Posterior vena cava (tissue), 2 donors: Measurements from ENCODE around the gene C1orf35. TPM values are rescaled to one million over a fixed set of nuclear protein-coding genes. Genes with fewer than 3 reads are reported as not detected.

Source experiments
- DNase-seq: peaks from one replicate; pipeline ENCODE4 v3.0.0-alpha.2; 2020; ENCODE audit warnings: low spot score
- intact Hi-C, 2 donors: fragments of 100-400 bp; cut with DNase I; formaldehyde crosslinking; loops; one replicate each; pipeline versions ENCODE4 v1.14.1 to v1.14.2; 2022 to 2023
- total RNA-seq, 2 donors: library from RNA; stranded (reverse); fragmentation: NEBNext Ultra II Directional; extraction: Animal tissue kit (Norgen Biotek cat#: 25700); gene quantifications; one replicate each; pipeline ENCODE4 v1.2.1, GENCODE V29; 2021
- donor health status: DM: yes; HTN: yes; CAD: no.
- donor health status: DM: yes; HTN: yes; CAD: no.

Gene C1orf35
- total RNA-seq, 2 donors from 2014 or later = 7.8 to 8.0 TPM

DNA sequence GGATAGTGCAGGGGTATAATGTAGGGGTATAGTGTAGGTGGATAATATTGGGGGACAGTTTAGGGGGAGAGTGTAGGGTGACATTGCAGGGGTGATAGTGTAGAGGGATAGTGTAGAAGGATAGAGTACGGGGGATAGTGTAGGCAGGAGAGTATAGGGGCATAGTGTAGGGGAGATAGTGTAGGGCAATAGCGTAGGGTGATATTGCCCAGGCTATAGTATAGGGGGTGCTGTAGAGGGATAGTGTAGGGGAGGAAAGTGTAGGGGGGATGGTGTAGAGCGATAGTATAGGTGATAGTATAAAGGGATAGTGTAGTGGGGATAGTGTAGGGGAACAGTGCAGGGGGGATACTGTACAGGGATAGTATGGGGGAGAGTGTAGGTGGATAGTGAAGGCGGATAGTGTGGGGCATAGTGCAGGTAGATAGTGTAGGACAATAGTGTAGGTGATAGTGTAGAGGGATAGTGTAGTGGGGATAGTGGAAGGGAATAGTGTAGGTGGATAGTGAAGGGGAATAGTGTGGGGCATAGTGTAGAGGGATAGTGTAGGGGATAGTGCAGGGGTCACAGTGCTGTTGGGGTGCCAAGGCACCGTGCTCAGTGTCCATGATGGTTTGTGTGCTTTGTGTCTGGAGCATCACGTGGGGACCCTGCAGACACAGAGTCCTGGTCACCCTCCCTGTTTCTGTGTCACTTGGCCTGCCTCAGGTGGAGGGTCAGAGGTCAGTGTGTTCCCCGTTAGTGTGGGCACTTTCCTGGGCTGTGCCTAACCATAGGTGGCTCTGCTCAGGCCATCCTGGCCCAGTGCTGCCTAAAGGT, 31.1 kb downstream of the C1orf35 start:
- intact Hi-C loops = no loop called here
- DNase-seq = no peak

DNA sequence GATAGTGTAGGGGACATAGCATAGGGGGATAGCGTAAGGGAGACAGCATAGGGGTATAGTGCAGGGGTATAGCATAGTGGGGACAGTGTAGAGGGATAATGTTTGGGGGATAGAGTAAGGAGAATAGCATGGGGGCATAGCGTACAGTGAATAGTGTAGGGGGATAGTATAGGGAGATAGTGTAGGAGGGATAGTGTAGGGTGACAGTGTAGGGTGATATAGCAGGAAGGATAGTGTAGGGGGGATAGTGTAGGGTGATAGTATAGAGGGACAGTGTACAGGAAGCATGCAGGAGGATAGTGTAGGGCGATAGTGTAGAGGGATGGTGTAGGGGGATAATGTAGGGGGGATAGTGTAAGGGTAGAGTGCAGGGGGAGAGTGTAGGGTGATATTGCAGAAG, 32.3 kb downstream of the C1orf35 start:
- DNase-seq = no peak
- intact Hi-C loops = no loop called here

DNA sequence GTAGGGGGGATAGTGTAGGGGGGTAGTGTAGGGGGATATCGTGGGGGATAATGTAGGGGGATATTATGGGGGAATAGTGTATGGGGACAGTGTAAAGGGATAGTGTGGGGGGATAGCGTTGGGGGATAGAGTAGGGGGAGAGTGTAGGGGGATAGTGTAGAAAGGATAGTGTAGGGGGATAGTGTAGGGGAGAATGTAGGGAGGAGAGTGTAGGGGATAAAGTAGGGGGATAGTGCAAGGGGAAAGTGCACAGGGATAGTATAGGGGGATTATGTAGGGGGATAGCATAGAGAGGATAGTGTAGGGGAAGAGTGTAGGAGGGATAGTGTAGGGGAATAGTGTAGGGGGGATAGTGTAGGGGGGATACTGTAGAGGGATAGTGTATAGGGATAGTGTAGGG, 33.0 kb downstream of the C1orf35 start:
- no peak for DNase-seq
- intact Hi-C loops = no loop called here

DNA sequence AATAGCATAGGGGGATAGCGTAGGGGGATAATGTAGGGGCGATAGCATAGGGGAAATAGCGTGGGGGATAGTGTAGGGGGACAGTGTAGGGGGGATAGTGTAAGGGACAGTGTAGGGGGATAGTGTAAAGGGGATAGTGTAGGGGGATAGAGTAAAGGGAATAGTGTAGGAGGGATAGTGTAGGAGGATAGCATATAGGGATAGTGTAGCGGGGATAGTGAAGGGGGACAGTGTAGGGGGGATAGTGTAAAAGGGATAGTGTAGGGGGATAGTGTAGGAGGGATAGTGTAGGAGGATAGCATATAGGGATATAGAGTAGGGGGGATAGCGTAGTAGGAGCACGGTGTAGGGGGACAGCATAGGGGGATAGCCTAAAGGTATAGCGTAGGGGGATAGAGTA, 34.8 kb downstream of the C1orf35 start:
- DNase-seq = no peak
- intact Hi-C loops = no loop called here

DNA sequence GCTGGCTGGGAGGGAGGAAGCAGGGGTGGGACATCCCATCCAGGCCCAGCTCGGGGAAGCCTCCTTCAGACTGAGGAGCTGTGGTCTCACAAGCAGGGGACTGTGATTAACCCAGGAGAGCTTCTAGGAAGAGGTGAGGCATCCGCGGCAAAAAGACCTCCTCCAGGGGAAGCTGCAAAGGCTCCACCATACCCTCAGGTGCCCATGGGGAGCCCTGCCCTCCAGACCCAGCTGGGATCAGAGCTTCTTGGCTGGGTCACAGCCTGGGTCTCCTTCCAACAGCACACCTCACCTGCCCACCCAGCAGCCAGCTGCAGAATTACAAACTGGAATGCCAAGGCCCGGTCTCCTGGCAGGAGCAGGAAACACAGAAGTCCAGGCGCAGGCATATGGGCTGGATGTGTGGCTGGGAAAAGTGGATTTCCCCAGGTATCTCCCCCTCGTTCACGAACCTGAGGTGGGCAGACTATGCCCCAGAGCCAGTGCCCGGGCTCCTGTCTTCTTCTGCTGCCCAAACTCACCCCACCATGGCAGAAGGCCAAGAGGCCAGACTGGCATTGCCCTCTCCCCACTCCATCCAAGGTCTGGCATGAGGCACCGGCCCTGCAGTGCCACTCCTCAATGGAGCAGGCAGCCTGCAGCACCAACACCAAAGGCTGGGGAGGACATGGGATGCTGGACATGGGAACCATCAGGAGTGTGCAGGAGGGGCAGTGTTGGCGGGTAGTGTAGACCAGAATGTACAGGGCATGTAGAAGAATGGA, 36.1 kb downstream of the C1orf35 start:
- DNase-seq = peak; percentile 60
- intact Hi-C loops = no loop called here

DNA sequence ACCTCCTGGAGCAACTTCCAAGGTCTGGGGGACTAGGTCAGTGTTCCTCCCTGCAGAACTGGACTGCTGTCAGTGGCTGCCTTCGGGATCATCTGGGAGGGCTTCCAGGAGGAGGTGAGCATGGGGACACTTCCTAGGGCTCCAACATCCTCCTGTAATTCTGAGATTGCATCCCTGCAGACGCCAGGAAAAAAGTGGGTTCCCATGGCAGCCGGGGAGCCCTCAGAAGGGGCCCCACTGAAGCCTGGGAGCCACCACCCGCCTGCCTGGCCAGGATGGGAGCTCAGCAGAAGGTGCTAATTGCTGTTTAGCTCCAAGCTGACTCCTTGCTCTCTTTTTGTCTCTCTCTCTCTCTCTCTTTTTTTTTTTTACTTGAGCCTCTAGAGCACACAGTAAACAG, 36.7 kb downstream of the C1orf35 start:
- peak; percentile 49 for DNase-seq
- intact Hi-C loops = no loop called here

DNA sequence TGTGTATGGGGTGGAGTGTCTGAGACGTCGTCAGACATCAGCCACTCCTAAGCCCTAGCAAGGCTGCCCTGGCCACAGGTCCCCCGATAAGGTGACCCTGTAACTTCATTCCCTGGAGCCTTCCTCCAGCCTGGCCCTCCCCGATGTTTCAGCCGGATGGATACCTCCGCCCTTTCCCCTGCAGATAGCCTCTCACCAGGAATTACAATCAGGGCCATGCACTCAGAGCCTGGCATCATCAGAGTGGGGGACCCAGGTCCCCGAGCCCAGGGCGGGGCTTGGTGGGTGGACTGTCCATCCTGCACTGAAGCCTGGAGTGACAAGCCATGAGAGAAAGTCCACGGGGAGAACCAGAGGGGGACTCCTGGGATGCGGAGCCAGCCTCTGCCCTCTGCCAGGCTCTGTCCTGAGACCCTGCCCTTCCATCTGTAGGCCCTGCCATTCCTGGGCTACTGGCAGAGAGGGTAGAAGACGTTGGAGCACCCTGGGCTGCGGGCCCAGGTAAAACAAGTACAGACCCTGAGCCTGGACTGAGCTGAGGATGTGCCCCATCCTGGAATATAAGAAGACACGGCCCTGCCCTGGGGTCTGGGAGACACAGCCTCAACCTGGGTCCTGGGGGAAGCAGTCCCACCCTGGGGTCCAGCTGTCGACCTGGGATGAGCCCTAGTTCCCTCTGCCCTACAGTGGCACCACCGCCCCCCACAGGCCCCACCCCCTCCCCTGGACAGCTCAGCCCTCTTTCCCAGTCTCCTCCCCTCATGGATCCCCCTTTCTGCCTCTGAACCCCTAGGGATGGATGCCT, 37.4 kb downstream of the C1orf35 start:
- intact Hi-C loops = no loop called here
- peak; percentile 68 for DNase-seq

DNA sequence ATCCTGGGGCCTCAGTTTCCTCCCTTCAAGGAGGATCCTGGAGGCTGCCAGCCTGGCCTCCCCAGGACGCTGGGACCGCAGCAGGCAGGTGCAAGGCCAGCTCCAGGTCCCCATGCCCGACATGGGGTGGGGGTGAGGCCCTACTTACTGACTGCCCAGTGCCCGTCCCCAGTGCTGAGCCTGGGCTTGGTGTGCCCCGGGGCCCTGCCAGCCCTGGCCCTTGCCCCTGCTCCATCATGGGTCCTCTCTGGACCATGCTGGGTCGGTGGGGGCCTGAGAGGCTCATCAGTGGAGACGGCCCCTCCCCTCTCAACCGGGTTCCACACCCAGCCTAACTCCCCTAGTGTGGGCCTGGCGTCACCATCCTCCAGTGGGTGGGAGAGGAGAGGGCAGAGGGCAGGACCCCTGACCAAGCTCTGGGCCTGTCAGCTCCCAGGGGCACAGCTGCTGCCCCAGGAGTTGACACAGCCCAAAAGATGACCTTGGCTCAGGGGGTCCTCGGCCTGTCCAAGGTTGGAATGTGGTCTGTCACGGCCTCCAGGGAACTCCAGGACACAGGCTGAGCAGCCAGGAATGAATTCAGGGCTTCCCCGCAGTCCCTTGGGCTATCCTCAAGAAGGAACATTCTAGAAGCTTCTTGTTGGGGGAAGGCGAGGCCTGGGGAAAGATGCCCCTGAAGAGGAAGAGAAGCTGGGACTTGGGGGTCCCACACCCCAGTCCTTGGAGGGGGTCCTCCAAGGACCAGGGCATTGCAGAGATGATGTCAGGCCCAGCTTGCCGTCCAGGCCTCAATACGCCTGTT, 38.2 kb downstream of the C1orf35 start:
- DNase-seq = peak; percentile 78
- intact Hi-C loops = no loop called here

DNA sequence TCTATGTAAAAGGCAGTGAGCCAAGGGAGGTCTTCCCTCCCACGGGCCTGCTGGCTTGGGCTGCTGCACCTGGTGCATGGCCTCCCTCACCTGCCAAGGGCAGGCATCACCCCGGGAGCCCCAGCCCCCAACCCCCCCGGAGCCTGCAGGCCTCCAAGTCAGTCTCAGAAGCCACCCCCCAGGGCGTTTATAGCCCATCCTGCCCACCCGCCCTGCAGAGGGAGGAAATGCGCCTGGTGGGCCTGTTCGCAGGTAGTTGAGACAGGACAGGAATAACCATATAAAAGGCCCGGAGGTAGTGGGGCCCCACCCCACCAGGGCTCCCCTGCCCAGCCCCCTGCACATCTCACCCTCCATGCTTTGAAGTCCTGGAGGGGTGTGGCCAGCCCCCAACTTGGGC, 38.8 kb downstream of the C1orf35 start:
- peak; percentile 74 for DNase-seq
- intact Hi-C loops = no loop called here

DNA sequence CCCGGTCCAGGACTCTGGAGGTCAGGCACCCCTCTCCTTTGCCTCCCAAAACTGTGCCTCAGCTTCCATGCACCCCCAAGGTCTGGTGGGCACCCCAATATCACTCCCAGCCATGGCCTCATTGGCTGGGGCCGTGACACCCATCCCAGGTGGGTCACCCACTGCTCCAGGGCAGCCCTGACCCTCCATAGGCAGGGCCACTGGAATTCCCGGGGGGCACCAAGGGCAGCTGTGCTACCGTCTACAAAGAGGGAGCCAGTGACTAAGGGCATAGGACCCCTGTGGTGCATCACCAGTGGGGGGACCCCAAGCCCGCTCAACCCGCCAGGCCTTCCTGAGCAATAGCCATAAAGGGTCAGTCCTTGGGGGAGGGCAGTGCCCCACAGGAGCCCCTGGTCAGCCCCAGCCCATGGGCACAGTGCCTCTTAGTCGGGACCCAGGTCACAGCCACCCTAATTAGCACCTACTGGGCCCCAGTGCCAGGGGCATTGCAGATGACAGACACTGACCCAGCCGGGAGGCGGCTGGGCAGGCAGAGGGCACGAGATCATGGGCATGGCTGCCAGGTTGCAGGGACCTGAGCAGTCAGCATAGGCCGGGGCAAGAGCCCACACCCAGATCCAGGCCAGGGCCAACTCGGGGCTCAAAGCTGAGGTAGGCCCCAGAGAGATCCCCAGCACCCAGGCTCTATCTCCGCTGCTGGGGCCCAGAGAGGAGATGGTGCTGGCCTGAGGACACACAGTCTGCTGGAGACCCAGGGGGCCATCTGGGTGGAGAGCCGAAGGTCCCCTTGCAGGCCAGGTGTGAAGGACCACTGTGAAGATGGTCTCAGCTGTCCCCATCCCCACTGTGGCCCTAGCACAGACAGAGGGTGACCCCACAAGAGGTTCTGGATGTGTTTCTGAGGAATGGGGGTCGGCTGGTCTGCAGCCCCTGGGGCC, 39.6 kb downstream of the C1orf35 start:
- DNase-seq = peak; percentile 78
- intact Hi-C loops = no loop called here

DNA sequence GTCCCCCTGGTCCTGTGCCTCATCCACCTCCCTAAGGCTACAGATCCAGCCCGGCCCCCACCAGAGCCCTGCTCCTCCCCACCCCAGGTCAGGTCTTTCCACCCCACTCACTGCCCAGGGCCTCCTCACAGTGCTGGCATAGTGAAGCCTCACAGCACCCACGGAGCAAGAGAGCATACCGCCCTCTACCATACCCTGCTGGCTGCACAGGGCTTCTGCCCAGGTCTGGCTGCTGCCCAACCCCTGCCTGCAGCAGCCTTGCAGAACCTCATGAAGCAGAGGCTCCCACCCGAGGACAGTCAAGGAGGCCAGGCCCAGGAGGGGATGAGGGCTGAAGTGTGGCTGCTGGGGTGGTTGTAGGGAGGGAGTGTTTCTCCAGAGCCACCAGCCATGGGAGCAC, 40.3 kb downstream of the C1orf35 start:
- DNase-seq = no peak
- intact Hi-C loops = no loop called here

DNA sequence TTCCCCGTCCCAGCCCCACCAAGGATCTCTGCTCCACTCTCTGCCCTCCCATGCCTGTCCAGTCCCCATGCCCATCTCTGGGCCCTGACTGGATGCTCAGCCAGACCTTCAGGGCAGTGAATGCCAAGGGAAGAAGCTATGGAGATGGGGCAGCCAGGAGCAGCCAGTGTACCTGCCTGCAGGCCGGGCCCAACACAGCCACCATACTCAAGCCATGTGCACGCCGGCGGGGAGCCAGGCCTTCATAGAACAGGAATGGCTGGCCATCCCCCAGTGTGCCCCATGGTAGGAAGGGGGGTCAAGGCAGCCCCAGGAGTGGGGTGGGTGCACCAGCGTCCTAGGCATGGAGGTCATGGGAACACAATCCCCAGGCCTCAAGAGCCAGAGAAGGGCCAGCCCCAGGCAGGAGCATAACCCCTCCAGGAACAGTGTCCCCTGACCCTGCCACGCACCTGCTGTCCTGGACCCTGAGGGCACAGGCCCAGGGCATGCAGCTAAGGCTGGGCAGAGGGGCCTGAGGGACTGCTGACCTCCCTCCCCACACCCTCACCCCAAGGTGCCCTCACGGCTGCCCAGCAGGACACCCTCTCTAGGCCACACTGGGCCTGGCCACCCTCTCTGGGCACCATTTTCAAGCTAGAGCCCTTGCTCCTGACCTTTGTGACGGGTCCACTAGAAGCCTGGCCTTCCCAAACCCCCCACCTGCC, 40.9 kb downstream of the C1orf35 start:
- DNase-seq = peak; percentile 76
- intact Hi-C loops = no loop called here

DNA sequence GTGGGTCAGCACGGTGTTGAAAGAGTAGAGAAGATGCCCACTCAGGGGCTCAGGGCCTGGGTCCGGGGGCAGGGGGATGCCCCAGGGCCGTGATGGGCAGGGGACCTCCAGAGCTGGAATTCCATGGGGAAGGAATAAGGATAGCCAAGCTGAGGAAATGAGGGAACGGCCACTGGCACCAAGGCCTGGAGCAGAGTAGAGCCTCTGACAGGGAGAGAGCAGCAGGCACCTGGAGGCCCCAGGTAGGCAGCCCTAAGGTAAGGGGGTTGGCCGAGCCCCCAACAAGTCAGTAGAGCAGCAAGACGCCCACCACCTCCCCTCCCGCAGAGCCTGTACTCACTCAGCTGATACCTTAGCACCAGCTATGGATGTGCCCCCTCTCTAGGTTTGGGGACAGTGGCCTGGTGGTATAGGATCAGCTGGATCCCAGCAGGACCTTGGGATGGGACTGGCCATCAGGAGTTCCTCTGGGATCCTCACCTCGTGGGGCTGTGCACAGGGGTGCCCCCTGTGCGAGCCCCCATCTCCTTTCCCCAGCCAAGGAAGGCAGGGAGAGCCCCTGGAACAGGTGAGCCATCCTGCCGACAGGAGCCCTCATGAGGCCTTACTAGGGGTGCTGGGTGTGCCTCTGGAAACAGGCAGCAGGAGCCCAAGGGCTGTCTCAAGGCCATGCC, 41.6 kb downstream of the C1orf35 start:
- DNase-seq = peak; percentile 69
- intact Hi-C loops = no loop called here

DNA sequence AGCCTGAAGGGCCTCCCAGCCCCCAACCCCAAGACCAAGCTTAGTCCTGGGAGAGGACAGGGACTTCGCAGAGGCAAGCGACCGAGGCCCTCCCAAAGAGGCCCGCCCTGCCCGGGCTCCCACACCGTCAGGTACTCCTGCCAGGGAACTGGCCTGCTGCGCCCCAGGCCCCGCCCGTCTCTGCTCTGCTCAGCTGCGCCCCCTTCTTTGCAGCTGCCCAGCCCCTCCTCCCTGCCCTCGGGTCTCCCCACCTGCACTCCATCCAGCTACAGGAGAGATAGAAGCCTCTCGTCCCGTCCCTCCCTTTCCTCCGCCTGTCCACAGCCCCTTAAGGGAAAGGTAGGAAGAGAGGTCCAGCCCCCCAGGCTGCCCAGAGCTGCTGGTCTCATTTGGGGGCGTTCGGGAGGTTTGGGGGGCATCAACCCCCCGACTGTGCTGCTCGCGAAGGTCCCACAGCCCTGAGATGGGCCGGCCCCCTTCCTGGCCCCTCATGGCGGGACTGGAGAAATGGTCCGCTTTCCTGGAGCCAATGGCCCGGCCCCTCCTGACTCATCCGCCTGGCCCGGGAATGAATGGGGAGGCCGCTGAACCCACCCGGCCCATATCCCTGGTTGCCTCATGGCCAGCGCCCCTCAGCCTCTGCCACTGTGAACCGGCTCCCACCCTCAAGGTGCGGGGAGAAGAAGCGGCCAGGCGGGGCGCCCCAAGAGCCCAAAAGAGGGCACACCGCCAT, 42.5 kb downstream of the C1orf35 start:
- intact Hi-C loops = no loop called here

DNA sequence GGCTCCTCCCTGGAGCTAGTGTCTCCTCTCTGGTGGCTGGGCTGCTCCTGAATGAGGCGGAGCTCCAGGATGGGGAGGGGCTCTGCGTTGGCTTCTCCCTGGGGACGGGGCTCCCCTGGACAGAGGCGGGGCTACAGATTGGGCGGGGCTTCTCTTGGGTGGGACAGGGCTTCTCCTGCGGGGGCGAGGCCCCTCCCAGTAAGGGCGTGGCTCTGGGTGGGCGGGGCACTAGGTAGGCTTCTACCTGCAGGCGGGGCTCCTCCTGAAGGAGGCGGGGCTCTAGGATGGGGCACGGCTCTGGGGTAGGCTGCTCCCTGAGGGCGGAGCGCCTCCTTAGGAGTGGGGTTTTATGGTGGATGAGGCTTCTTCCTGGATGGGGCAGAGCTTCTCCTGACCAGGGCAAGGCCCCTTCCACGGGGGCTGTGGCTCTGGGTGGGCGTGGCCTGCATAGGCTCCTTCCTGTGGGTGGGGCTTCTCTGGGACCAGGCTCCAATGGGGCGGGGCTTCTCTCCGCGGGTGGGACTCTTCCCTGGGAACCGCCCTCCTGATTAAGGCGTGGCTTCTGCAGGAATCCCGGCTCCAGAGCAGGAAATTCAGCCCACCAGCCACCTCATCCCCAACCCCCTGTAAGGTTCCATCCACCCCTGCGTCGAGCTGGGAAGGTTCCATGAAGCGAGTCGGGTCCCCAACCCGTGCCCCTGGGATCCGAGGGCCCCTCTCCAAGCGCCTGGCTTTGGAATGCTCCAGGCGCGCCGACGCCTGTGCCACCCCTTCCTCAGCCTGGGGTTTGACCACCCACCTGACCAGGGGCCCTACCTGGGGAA, 43.3 kb downstream of the C1orf35 start:
- peak; percentile 82 for DNase-seq
- intact Hi-C loops = no loop called here

More for the DNA sequence above, 42.5 kb downstream of the C1orf35 start:
- DNase-seq = peak; percentile 70
